Measurements from ENCODE around the gene FAM83F. TPM values are rescaled to one million over a fixed set of nuclear protein-coding genes. Genes with fewer than 3 reads are reported as not detected.

The FAM83F gene
- total RNA-seq, 1 donor, result not detected

- no peaks in the 10 kb centered on the region for H3K9me3 ChIP-seq (ENCODE audit: low read depth, low read length)
- H3K36me3 ChIP-seq (ENCODE audit: insufficient read depth, low read length), result no peaks in the 10 kb centered on the region
- H3K4me3 ChIP-seq (ENCODE audit: insufficient read depth, low read length), result peak overlapping the region; percentile 76
- H4K20me1 ChIP-seq (ENCODE audit: insufficient read depth, low read length), result peaks cover 3% of the 10 kb centered on the region
- H3K4me1 ChIP-seq (ENCODE audit: insufficient read depth, low read length), result peaks cover 15% of the 10 kb centered on the region
- peak overlapping the region; percentile 83 for H2AFZ ChIP-seq (ENCODE audit: low read length)
- peaks cover 25% of the 10 kb centered on the region for H3K27me3 ChIP-seq (ENCODE audit: insufficient read depth, low read length)
- TF ChIP-seq CTCF (IDR thresholded peaks at IDR 0.05; ENCODE audit: extremely low read depth, low read depth, low read length), result no peak
- peak overlapping the region; percentile 86 for H3K4me2 ChIP-seq (ENCODE audit: insufficient read depth, low read length)
- peaks cover 9% of the 10 kb centered on the region for H3K79me2 ChIP-seq (ENCODE audit: insufficient read depth, low read length)
- DNase-seq (ENCODE audit: insufficient read length, low spot score, missing footprints), result no peak
- peak overlapping the region; percentile 88 for H3K27ac ChIP-seq (ENCODE audit: low read depth, low read length)
Observed at GRCh38 chr22:40043793-40044101, 49.0 kb downstream of the FAM83F start.

GRCh38 chr22:40044102-40044869, 49.5 kb downstream of the FAM83F start:
- peaks cover 12% of the 10 kb centered on the region for H3K79me2 ChIP-seq (ENCODE audit: insufficient read depth, low read length)
- peaks cover 5% of the 10 kb centered on the region for H4K20me1 ChIP-seq (ENCODE audit: insufficient read depth, low read length)
- no peaks in the 10 kb centered on the region for H3K9me3 ChIP-seq (ENCODE audit: low read depth, low read length)
- H3K4me3 ChIP-seq (ENCODE audit: insufficient read depth, low read length), result peak overlapping the region; percentile 76
- H3K36me3 ChIP-seq (ENCODE audit: insufficient read depth, low read length), result no peaks in the 10 kb centered on the region
- peak overlapping the region; percentile 83 for H2AFZ ChIP-seq (ENCODE audit: low read length)
- TF ChIP-seq CTCF (IDR thresholded peaks at IDR 0.05; ENCODE audit: extremely low read depth, low read depth, low read length), result no peak
- peak; percentile 100 for DNase-seq (ENCODE audit: insufficient read length, low spot score, missing footprints)
- peak overlapping the region; percentile 88 for H3K27ac ChIP-seq (ENCODE audit: low read depth, low read length)
- peaks cover 15% of the 10 kb centered on the region for H3K4me1 ChIP-seq (ENCODE audit: insufficient read depth, low read length)
- H3K4me2 ChIP-seq (ENCODE audit: insufficient read depth, low read length), result peak overlapping the region; percentile 86
- peaks cover 19% of the 10 kb centered on the region for H3K27me3 ChIP-seq (ENCODE audit: insufficient read depth, low read length)

- Histone ChIP-seq H3K4me3 (ENCODE audit: insufficient read depth, low read length) (peak overlapping the region; percentile 76), H3K27ac (ENCODE audit: low read depth, low read length) (peak overlapping the region; percentile 88), H3K4me2 (ENCODE audit: insufficient read depth, low read length) (peak overlapping the region; percentile 92), H3K4me1 (ENCODE audit: insufficient read depth, low read length) (peaks cover 15% of the 10 kb centered on the region), H3K27me3 (ENCODE audit: insufficient read depth, low read length) (peaks cover 16% of the 10 kb centered on the region), H3K9me3 (ENCODE audit: low read depth, low read length) (no peaks in the 10 kb centered on the region), H3K79me2 (ENCODE audit: insufficient read depth, low read length) (peaks cover 12% of the 10 kb centered on the region), H4K20me1 (ENCODE audit: insufficient read depth, low read length) (peaks cover 6% of the 10 kb centered on the region), H2AFZ (ENCODE audit: low read length) (peak overlapping the region; percentile 84), H3K36me3 (ENCODE audit: insufficient read depth, low read length) (no peaks in the 10 kb centered on the region)
- peak; percentile 90 for DNase-seq (ENCODE audit: insufficient read length, low spot score, missing footprints)
- no peak for TF ChIP-seq CTCF (IDR thresholded peaks at IDR 0.05; ENCODE audit: extremely low read depth, low read depth, low read length)
Observed at GRCh38 chr22:40044870-40045834, 50.4 kb downstream of the FAM83F start.

- Histone ChIP-seq H4K20me1 (ENCODE audit: insufficient read depth, low read length) (peaks cover 10% of the 10 kb centered on the region), H3K27ac (ENCODE audit: low read depth, low read length) (no peak overlapping the region), H2AFZ (ENCODE audit: low read length) (no peak overlapping the region), H3K79me2 (ENCODE audit: insufficient read depth, low read length) (peaks cover 18% of the 10 kb centered on the region), H3K27me3 (ENCODE audit: insufficient read depth, low read length) (peaks cover 8% of the 10 kb centered on the region), H3K4me1 (ENCODE audit: insufficient read depth, low read length) (peaks cover 15% of the 10 kb centered on the region), H3K4me2 (ENCODE audit: insufficient read depth, low read length) (no peak overlapping the region), H3K36me3 (ENCODE audit: insufficient read depth, low read length) (no peaks in the 10 kb centered on the region), H3K9me3 (ENCODE audit: low read depth, low read length) (no peaks in the 10 kb centered on the region), H3K4me3 (ENCODE audit: insufficient read depth, low read length) (no peak overlapping the region)
- no peak for DNase-seq (ENCODE audit: insufficient read length, low spot score, missing footprints)
- no peak for TF ChIP-seq CTCF (IDR thresholded peaks at IDR 0.05; ENCODE audit: extremely low read depth, low read depth, low read length)
Observed at GRCh38 chr22:40046126-40046525, 51.4 kb downstream of the FAM83F start.

All from osteoblast (primary cell).